CD4-positive, CD25-positive, alpha-beta regulatory T cell (primary cell): ENCODE data around the gene BRSK2. TPM values are rescaled to one million over a fixed set of nuclear protein-coding genes. Genes with fewer than 3 reads are reported as not detected.

Experiments used
- ATAC-seq, 2 donors: fragments of 150-1000 bp; cut with Tn5 transposase; one replicate each; pipeline ENCODE4 v1.10.0; 2021; ENCODE audit warnings: low read depth in 2 of 2, moderate number of reproducible peaks in 2 of 2, moderate library complexity in 1 of 2
- DNase-seq, 3 donors: peaks; one replicate each; pipeline versions ENCODE4 v3.0.0 to v3.0.0-alpha.2; 2012 to 2022; ENCODE audit warnings: mixed read lengths in 1 of 3
- H3K27ac ChIP-seq: one replicate; pipeline ENCODE4 v1.7.0; 2013; ENCODE audit warnings: mild to moderate bottlenecking, low read length; ENCODE audit not compliant: insufficient read depth, poor library complexity, severe bottlenecking
- H3K27me3 ChIP-seq: one replicate; pipeline ENCODE4 v1.7.0; 2013; ENCODE audit warnings: low read length; ENCODE audit not compliant: control insufficient read depth, insufficient read depth
- H3K36me3 ChIP-seq: one replicate; pipeline ENCODE4 v1.7.0; 2013; ENCODE audit warnings: mild to moderate bottlenecking, low read length, moderate library complexity; ENCODE audit not compliant: control insufficient read depth, insufficient read depth
- H3K4me1 ChIP-seq: 2 replicates; pipeline ENCODE4 v1.7.0; 2013; ENCODE audit warnings: mild to moderate bottlenecking, low read length; ENCODE audit not compliant: insufficient read depth, control insufficient read depth, poor library complexity, severe bottlenecking
- H3K4me3 ChIP-seq: one replicate; pipeline ENCODE4 v1.7.0; 2013; ENCODE audit warnings: low read depth, mild to moderate bottlenecking, low read length, moderate library complexity
- H3K9me3 ChIP-seq, 2 experiments: 1 replicate in 1 of 2; 2 replicates in 1 of 2; pipeline ENCODE4 v1.7.0; 2013; ENCODE audit warnings: low read length in 2 of 2, mild to moderate bottlenecking in 1 of 2, moderate library complexity in 1 of 2; ENCODE audit not compliant: control insufficient read depth in 2 of 2
- H3K27ac Mint-ChIP-seq, 3 donors: one replicate each; pipeline ENCODE4 v1.8.0; 2020 to 2022; ENCODE audit warnings: mild to moderate bottlenecking in 3 of 3, mixed read lengths in 3 of 3, moderate library complexity in 2 of 3
- H3K27me3 Mint-ChIP-seq: one replicate; pipeline ENCODE4 v1.8.0; 2022; ENCODE audit warnings: mild to moderate bottlenecking, mixed read lengths
- H3K36me3 Mint-ChIP-seq: one replicate; pipeline ENCODE4 v1.8.0; 2020; ENCODE audit warnings: mixed read lengths
- H3K4me1 Mint-ChIP-seq, 4 donors: one replicate each; pipeline ENCODE4 v1.8.0; 2020 to 2022; ENCODE audit warnings: mixed read lengths in 4 of 4, mild to moderate bottlenecking in 1 of 4
- H3K4me3 Mint-ChIP-seq, 4 donors: one replicate each; pipeline ENCODE4 v1.8.0; 2020 to 2022; ENCODE audit warnings: mild to moderate bottlenecking in 4 of 4, mixed read lengths in 4 of 4, moderate library complexity in 3 of 4
- H3K9me3 Mint-ChIP-seq, 7 donors: one replicate each; pipeline ENCODE4 v1.8.0; 2020 to 2022; ENCODE audit warnings: mixed read lengths in 7 of 7, mild to moderate bottlenecking in 3 of 7, moderate library complexity in 2 of 7
- polyA plus RNA-seq, 4 donors: library from polyadenylated mRNA; unstranded; fragments of 300-500 nt; fragmentation: Illumina TruSeq; gene quantifications; one replicate each; pipeline ENCODE4 v1.2.3, GENCODE V29; 2021
- total RNA-seq: library from RNA; stranded (reverse); gene quantifications from one replicate; pipeline ENCODE4 v1.2.3, GENCODE V29; 2022

The BRSK2 gene
- total and polyA plus RNA-seq, 5 donors from 2014 or later: 0.07 to 0.42 (median 0.08) TPM; not detected in 1

GRCh38 chr11:1479006-1479677 is 89.4 kb downstream of the BRSK2 start:
- no peaks in the 10 kb centered on the region for H3K9me3 ChIP-seq
- H3K27ac ChIP-seq: no peak overlapping the region
- peaks cover 0 to 3% (median 0%) of the 10 kb centered on the region in 4 donors for H3K4me1 Mint-ChIP-seq
- peaks cover 39% of the 10 kb centered on the region for H3K36me3 Mint-ChIP-seq
- ATAC-seq: no peak
- peaks cover 61% of the 10 kb centered on the region for H3K36me3 ChIP-seq
- no peak overlapping the region for H3K4me3 ChIP-seq
- no peak for DNase-seq
- no peaks in the 10 kb centered on the region for H3K4me1 ChIP-seq
- no peak overlapping the region for H3K4me3 Mint-ChIP-seq
- no peaks in the 10 kb centered on the region for H3K27me3 ChIP-seq
- H3K9me3 Mint-ChIP-seq: no peaks in the 10 kb centered on the region
- H3K27ac Mint-ChIP-seq: no peak overlapping the region
- H3K27me3 Mint-ChIP-seq: no peaks in the 10 kb centered on the region

GRCh38 chr11:1479678-1480118 is 90.0 kb downstream of the BRSK2 start:
- Mint-ChIP-seq H3K36me3 (peaks cover 34% of the 10 kb centered on the region), H3K9me3 (no peaks in the 10 kb centered on the region), H3K4me3 (no peak overlapping the region), H3K27me3 (no peaks in the 10 kb centered on the region), H3K4me1 (peaks cover 0 to 3% (median 0%) of the 10 kb centered on the region in 4 donors), H3K27ac (no peak overlapping the region)
- ATAC-seq: no peak
- Histone ChIP-seq H3K4me1 (no peaks in the 10 kb centered on the region), H3K27ac (no peak overlapping the region), H3K27me3 (no peaks in the 10 kb centered on the region), H3K4me3 (no peak overlapping the region), H3K36me3 (peaks cover 56% of the 10 kb centered on the region), H3K9me3 (no peaks in the 10 kb centered on the region)
- no peak for DNase-seq

GRCh38 chr11:1480191-1480554 is 90.4 kb downstream of the BRSK2 start:
- H3K4me3 Mint-ChIP-seq: no peak overlapping the region
- Histone ChIP-seq H3K9me3 (no peaks in the 10 kb centered on the region), H3K27ac (no peak overlapping the region), H3K36me3 (peaks cover 54% of the 10 kb centered on the region), H3K27me3 (no peaks in the 10 kb centered on the region), H3K4me3 (no peak overlapping the region), H3K4me1 (no peaks in the 10 kb centered on the region)
- no peak overlapping the region for H3K27ac Mint-ChIP-seq
- DNase-seq: no peak
- no peak for ATAC-seq
- peaks cover 0 to 5% (median under 1%) of the 10 kb centered on the region in 4 donors for H3K4me1 Mint-ChIP-seq
- peaks cover 29% of the 10 kb centered on the region for H3K36me3 Mint-ChIP-seq
- no peaks in the 10 kb centered on the region for H3K9me3 Mint-ChIP-seq
- no peaks in the 10 kb centered on the region for H3K27me3 Mint-ChIP-seq

- Mint-ChIP-seq H3K4me3 (no peak overlapping the region), H3K27ac (no peak overlapping the region), H3K27me3 (no peaks in the 10 kb centered on the region), H3K36me3 (peaks cover 25% of the 10 kb centered on the region), H3K9me3 (no peaks in the 10 kb centered on the region), H3K4me1 (peaks cover 0 to 10% (median under 1%) of the 10 kb centered on the region in 4 donors)
- H3K27me3 ChIP-seq: no peaks in the 10 kb centered on the region
- no peaks in the 10 kb centered on the region for H3K9me3 ChIP-seq
- no peak overlapping the region for H3K4me3 ChIP-seq
- ATAC-seq (no peak), DNase-seq (no peak)
- H3K4me1 ChIP-seq: peaks cover 6% of the 10 kb centered on the region
- peaks cover 48% of the 10 kb centered on the region for H3K36me3 ChIP-seq
- no peak overlapping the region for H3K27ac ChIP-seq
These were observed 91.1 kb downstream of the BRSK2 start for GRCh38 chr11:1480555-1481482.

- Histone ChIP-seq H3K27me3 (no peaks in the 10 kb centered on the region), H3K36me3 (peaks cover 42% of the 10 kb centered on the region), H3K27ac (no peak overlapping the region), H3K4me1 (peaks cover 12% of the 10 kb centered on the region), H3K9me3 (no peaks in the 10 kb centered on the region), H3K4me3 (no peak overlapping the region)
- no peak overlapping the region for H3K27ac Mint-ChIP-seq
- DNase-seq (no peak), ATAC-seq (no peak)
- H3K36me3 Mint-ChIP-seq: peaks cover 22% of the 10 kb centered on the region
- H3K27me3 Mint-ChIP-seq: no peaks in the 10 kb centered on the region
- H3K4me1 Mint-ChIP-seq: peaks cover 0 to 14% (median under 1%) of the 10 kb centered on the region in 4 donors
- H3K4me3 Mint-ChIP-seq: no peak overlapping the region
- no peaks in the 10 kb centered on the region for H3K9me3 Mint-ChIP-seq
These were observed 91.7 kb downstream of the BRSK2 start for GRCh38 chr11:1481483-1481825.

GRCh38 chr11:1481861-1482441 is 92.2 kb downstream of the BRSK2 start:
- no peak overlapping the region for H3K4me3 Mint-ChIP-seq
- H3K27ac ChIP-seq: no peak overlapping the region
- peaks cover 0 to 16% (median under 1%) of the 10 kb centered on the region in 4 donors for H3K4me1 Mint-ChIP-seq
- no peak overlapping the region for H3K27ac Mint-ChIP-seq
- no peaks in the 10 kb centered on the region for H3K27me3 ChIP-seq
- peaks cover 37% of the 10 kb centered on the region for H3K36me3 ChIP-seq
- no peak for ATAC-seq
- no peak for DNase-seq
- no peaks in the 10 kb centered on the region for H3K27me3 Mint-ChIP-seq
- H3K36me3 Mint-ChIP-seq: peaks cover 19% of the 10 kb centered on the region
- no peaks in the 10 kb centered on the region for H3K9me3 Mint-ChIP-seq
- H3K4me3 ChIP-seq: no peak overlapping the region
- no peaks in the 10 kb centered on the region for H3K9me3 ChIP-seq
- H3K4me1 ChIP-seq: peaks cover 16% of the 10 kb centered on the region

GRCh38 chr11:1482581-1483444 is 93.1 kb downstream of the BRSK2 start:
- ATAC-seq: no peak
- Mint-ChIP-seq H3K27ac (peak overlapping the region in 2 of 3 donors; percentile 26 to 86), H3K27me3 (no peaks in the 10 kb centered on the region), H3K36me3 (peaks cover 11% of the 10 kb centered on the region), H3K9me3 (no peaks in the 10 kb centered on the region), H3K4me1 (peaks cover 0 to 21% (median 5%) of the 10 kb centered on the region in 4 donors), H3K4me3 (peak overlapping the region in 1 of 4 donors; percentile 38)
- Histone ChIP-seq H3K9me3 (no peaks in the 10 kb centered on the region), H3K27ac (no peak overlapping the region), H3K4me3 (no peak overlapping the region), H3K4me1 (peaks cover 24% of the 10 kb centered on the region), H3K27me3 (no peaks in the 10 kb centered on the region), H3K36me3 (peaks cover 29% of the 10 kb centered on the region)
- no peak for DNase-seq
